GM12801 (cell line): Measurements from ENCODE around the gene CST1.

ENCODE experiments used
- CTCF ChIP-seq: IDR thresholded peaks from one replicate; pipeline ENCODE4 v1.5.1; 2011; ENCODE audit warnings: control low read depth; ENCODE audit not compliant: insufficient read length; ENCODE audit errors: extremely low read depth

Gene CST1

GRCh38 chr20:23774081-23774480 lies 23.3 kb upstream of the CST1 start:
- TF ChIP-seq CTCF: no peak

- TF ChIP-seq CTCF: no peak
Measured at GRCh38 chr20:23773579-23773978, 22.8 kb upstream of the CST1 start.

GRCh38 chr20:23773127-23773526 lies 22.4 kb upstream of the CST1 start:
- TF ChIP-seq CTCF: no peak

GRCh38 chr20:23772074-23772473 lies 21.3 kb upstream of the CST1 start:
- no peak for TF ChIP-seq CTCF

GRCh38 chr20:23770384-23770783 lies 19.6 kb upstream of the CST1 start:
- TF ChIP-seq CTCF: no peak

- no peak for TF ChIP-seq CTCF
Measured at GRCh38 chr20:23766531-23766930, 15.8 kb upstream of the CST1 start.

GRCh38 chr20:23765578-23765977 lies 14.8 kb upstream of the CST1 start:
- no peak for TF ChIP-seq CTCF

- no peak for TF ChIP-seq CTCF
Measured at GRCh38 chr20:23763345-23763744, 12.6 kb upstream of the CST1 start.
